Measurements from ENCODE around the gene ISG20. TPM values are rescaled to one million over a fixed set of nuclear protein-coding genes. Genes with fewer than 3 reads are reported as not detected.

Gene ISG20
- polyA plus RNA-seq, 1 experiment: 4.2 TPM

DNA sequence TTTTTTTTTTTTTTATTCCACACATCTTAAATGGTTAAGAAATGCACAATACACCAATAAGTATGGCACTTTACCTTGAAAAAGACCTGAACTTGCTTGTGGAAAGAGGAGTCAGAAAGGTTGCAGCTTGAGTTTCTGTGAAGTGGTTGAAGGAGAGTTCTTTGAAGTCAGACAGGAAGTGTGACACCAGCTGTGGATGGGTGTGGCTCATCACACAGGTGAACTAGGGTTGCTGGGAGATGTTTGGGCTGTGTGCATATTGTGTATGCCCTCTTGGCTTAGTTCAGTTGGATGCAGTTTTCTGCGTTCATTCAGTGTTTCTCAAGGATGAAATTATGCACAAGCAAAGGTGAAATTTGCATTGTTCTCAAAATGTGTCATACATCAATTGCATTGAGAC is 11.4 kb upstream of the ISG20 start:
- Histone ChIP-seq H3K27me3 (ENCODE audit: control insufficient read depth, insufficient read depth, low read length) (no peaks in the 10 kb centered on the region), H3K36me3 (ENCODE audit: control insufficient read depth, insufficient read depth, low read length) (peaks cover 41% of the 10 kb centered on the region), H3K4me3 (ENCODE audit: low read depth, low read length) (no peak overlapping the region)
- no peak for TF ChIP-seq CTCF (IDR thresholded peaks at IDR 0.05; ENCODE audit: insufficient read depth, low read depth, low read length)
- DNase-seq (ENCODE audit: low read depth): no peak
- POLR2A ChIA-PET: no interaction called here
- CTCF ChIA-PET: interaction anchor here (0.8 kb wide), 1 partner anchor 9 kb away, joined by 3 read pairs; no protein-coding TSS in a partner anchor

DNA sequence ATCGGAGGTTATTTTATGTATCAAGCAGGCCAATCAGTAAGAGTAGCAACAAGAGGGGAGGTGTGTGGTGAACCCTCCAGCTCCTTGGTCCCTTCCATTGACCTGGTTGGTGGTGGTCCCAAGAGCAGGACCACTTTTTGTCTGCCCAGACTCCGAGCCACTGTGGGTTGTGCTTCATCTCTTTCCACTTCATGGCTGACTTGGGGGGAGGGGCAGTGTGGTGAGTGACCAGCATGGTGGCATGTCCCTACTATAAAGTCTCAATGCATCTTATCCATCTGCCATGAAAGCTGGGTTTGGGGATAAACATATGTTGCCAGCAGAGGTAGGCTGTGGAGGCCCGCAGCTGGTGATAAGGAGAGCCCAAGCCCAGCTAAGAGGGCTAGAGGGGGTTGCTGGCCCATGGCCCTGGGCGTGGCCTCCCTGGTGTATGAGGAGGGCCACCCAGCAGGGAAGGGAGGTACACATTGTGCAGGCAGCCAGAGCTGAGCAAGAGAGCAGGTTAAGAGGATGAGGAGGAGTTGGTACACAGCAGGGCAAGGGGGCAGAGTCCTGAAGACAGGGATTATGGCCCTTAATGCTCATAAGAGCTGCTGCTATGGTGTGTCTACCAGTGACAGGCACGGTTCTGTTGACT is 10.7 kb upstream of the ISG20 start:
- Histone ChIP-seq H3K4me3 (ENCODE audit: low read depth, low read length) (no peak overlapping the region), H3K36me3 (ENCODE audit: control insufficient read depth, insufficient read depth, low read length) (peaks cover 41% of the 10 kb centered on the region), H3K27me3 (ENCODE audit: control insufficient read depth, insufficient read depth, low read length) (no peaks in the 10 kb centered on the region)
- no peak for TF ChIP-seq CTCF (IDR thresholded peaks at IDR 0.05; ENCODE audit: insufficient read depth, low read depth, low read length)
- POLR2A ChIA-PET: no interaction called here
- CTCF ChIA-PET: interaction anchor here (1.2 kb wide), 1 partner anchor 11 kb away, joined by 4 read pairs; the partner anchor contains the start of gene ISG20
- no peak for DNase-seq (ENCODE audit: low read depth)

DNA sequence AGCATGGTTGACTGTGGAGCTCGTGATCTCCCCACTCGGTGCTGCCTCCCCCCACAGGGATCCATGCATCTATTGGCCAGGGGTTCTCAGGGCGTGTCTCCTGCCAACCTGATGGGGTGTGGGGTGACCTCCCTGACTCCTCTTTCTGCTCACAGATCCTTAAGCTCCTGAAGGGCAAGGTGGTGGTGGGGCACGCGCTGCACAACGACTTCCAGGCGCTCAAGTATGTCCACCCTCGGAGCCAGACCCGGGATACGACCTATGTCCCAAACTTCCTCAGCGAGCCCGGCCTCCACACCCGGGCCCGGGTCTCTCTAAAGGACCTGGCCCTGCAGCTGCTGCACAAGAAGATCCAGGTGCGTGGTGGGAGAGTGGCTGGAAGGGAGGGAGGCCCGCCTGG is 9.7 kb upstream of the ISG20 start:
- no peak overlapping the region for H3K4me3 ChIP-seq (ENCODE audit: low read depth, low read length)
- no peak for DNase-seq (ENCODE audit: low read depth)
- POLR2A ChIA-PET: no interaction called here
- no peaks in the 10 kb centered on the region for H3K27me3 ChIP-seq (ENCODE audit: control insufficient read depth, insufficient read depth, low read length)
- CTCF ChIA-PET: interaction anchor here (1.0 to 1.2 kb wide), 2 partner anchors 10 to 28 kb away, joined by 3 to 4 read pairs; partner anchors contain the start of gene ISG20
- peaks cover 41% of the 10 kb centered on the region for H3K36me3 ChIP-seq (ENCODE audit: control insufficient read depth, insufficient read depth, low read length)
- TF ChIP-seq CTCF (IDR thresholded peaks at IDR 0.05; ENCODE audit: insufficient read depth, low read depth, low read length): no peak

DNA sequence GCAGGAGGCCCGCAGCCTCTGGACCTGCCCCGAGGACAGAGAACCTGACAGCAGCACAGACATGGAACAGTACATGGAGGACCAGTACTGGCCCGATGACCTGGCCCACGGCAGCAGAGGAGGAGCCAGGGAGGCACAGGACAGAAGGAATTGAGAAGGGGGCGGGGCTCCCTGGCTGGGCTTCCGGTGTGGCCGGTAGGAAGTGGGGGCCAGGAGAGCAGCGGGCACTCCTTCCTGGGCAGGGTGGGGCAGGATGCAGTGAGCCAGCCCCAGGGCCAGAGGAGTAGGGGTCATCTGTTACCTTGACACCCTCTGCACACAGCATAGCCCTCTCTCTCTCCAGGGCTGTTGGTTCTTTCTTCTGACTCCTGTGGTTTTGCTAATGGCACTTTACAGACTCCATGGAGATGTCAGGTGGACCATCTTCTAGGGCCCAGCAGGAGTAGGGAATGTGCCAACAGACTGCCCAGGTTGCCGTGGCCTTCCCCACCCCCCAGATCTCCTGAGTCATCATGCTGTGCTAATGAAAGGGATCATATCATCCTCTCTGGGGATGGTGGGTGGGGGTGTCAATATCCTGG is 8.6 kb upstream of the ISG20 start:
- POLR2A ChIA-PET: no interaction called here
- Histone ChIP-seq H3K36me3 (ENCODE audit: control insufficient read depth, insufficient read depth, low read length) (peaks cover 41% of the 10 kb centered on the region), H3K27me3 (ENCODE audit: control insufficient read depth, insufficient read depth, low read length) (no peaks in the 10 kb centered on the region), H3K4me3 (ENCODE audit: low read depth, low read length) (no peak overlapping the region)
- TF ChIP-seq CTCF (IDR thresholded peaks at IDR 0.05; ENCODE audit: insufficient read depth, low read depth, low read length): no peak
- no peak for DNase-seq (ENCODE audit: low read depth)
- CTCF ChIA-PET: interaction anchor here (0.7 to 1.0 kb wide), 3 partner anchors 15 to 26 kb away, joined by 3 read pairs; no protein-coding TSS in a partner anchor

GRCh38 chr15:88630798-88631463 is 7.9 kb upstream of the ISG20 start:
- Histone ChIP-seq H3K27me3 (ENCODE audit: control insufficient read depth, insufficient read depth, low read length) (no peaks in the 10 kb centered on the region), H3K36me3 (ENCODE audit: control insufficient read depth, insufficient read depth, low read length) (peaks cover 41% of the 10 kb centered on the region), H3K4me3 (ENCODE audit: low read depth, low read length) (no peak overlapping the region)
- POLR2A ChIA-PET: no interaction called here
- no peak for DNase-seq (ENCODE audit: low read depth)
- CTCF ChIA-PET: interaction anchor here (0.7 to 1.0 kb wide), 2 partner anchors 16 to 22 kb away, joined by 3 read pairs; no protein-coding TSS in a partner anchor
- TF ChIP-seq CTCF (IDR thresholded peaks at IDR 0.05; ENCODE audit: insufficient read depth, low read depth, low read length): no peak

Measured in BJ (cell line).